GM12801 (cell line): ENCODE measurements around the gene ZC3H8.

ENCODE experiments used
- CTCF ChIP-seq: IDR thresholded peaks from one replicate; pipeline ENCODE4 v1.5.1; 2011; ENCODE audit warnings: control low read depth; ENCODE audit not compliant: insufficient read length; ENCODE audit errors: extremely low read depth

ZC3H8 gene

DNA sequence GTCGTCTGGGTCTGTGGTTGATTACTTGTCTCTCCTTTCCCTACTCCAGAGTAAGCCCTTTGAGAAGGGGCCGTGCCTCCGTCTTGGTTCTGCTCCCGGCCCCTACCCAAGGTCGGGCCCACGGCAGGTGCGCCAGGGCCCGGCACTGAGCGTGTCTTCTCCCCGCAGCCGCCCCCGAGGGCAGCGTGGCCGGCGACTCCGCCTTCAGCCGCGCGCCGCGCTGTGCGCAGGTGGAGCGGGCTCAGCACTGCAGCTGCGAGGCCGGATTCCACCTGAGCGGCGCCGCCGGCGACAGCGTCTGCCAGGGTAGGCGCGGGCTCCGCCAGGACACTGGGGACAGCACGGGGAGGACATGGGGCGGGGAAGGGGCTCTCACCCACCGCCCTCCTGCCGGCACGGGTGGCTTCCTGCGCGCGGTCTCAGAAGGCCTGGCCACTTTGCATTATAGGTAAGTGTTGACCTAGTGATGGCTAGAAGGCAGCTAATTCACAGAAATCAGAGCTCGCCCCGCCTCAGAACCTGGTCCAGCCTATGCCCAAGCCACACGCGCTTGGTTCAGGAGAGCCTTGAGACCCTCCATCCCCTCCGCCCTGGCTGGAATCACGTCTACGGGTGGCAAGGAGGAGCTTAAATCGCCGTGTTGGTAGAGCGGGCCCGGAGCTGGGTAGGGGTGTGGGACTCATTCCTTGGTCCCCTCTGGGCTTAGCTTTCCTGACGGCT is 73.1 kb downstream of the ZC3H8 start:
- TF ChIP-seq CTCF, result no peak

DNA sequence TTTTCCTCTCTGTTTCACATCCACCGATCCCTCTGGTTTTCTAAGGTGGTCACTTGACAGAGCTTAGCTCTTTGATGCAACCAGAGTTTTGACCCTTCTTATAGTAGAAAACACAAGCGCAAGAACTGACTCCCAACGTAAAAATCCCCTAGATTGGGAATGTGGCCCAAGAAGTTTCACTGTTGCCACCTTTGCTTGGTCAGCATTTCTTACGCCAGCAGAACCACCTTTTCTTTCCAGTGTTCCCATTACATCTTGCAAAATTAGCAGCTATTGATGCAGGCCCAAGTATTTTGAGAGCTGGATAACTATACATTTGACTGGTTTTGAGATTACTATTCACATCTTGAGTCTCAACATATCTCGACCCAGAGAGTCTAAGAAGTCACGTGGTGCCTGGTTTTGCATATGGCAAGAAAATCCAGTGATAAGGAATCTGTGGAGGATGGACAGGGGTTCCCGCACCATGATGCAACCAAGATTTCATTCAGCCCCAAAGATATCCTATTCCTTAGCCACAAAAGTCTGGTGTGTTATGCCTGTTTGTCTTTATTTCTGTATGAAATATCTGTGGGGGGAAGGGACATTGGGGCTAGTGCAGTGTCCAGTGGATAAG is 78.8 kb downstream of the ZC3H8 start:
- no peak for TF ChIP-seq CTCF

DNA sequence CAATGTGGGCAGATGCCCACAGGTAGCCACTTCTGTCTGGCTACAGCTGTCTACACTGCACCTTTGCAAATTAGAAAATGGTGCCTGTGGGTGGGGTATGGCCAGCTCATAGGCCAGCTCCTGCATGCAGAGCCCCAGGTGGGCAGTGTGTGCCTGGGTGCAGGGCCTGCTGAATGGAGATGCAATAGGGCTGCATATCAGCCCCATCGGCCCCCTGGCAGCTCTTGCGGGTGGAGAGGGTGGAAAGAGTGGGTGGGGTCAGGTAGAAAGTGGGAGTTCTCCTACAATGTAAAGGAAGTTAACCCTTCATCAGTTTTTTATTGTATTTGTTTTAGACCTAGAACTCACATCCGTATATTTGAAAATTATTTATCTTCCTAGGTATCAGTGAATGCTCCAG is 79.5 kb downstream of the ZC3H8 start:
- no peak for TF ChIP-seq CTCF

GRCh38 chr2:112174383-112174782 is 80.5 kb downstream of the ZC3H8 start:
- no peak for TF ChIP-seq CTCF

DNA sequence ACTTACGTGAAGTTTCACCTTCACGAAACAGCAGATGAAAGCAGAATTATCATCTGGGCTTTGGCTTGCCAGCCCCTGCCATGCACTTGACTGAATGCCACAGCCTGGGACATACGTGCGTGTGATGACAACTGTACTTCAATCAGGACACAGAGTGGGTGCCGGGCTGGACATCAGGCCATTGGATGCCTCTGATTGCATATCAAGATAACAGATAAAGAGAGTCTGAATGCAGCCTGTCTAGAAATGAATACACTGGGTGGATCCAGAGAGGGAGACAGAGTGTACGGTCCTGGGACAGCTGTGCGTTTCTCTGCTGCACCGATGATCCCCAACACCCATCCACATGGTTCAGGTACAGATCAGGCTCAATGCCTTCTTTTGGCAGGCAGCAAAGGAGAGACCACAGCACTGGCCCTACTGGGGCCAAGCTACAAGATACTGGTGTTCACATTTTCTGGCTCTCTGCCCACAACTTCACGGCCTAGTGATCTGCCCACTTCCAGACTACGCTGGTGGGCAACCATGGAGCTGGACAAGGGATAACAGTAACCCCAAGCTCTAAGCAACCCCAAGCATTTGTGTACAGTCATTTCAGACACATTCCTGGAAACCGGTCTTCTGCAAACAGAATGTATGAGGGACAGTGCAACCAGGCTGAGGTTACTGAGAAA is 81.1 kb downstream of the ZC3H8 start:
- no peak for TF ChIP-seq CTCF

DNA sequence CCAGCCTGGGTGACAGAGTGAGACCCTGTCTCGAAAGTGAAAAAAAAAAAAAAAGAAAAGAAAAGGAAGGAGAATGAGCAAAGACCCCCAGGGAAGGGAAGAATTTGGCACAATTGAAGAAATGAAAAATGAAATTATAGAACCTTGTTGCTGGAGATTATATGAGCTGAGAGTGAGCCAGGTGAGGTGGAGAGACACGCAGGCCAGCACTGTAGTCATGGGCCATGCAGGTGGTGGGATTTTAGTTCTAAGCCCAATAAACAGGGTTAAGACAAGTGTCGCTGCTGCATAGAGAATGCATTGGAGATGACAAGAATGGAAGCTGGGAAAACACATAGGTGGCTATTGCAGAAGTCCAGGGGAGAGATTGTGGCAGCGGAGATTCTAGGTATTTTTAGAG is 84.3 kb downstream of the ZC3H8 start:
- TF ChIP-seq CTCF, result no peak

DNA sequence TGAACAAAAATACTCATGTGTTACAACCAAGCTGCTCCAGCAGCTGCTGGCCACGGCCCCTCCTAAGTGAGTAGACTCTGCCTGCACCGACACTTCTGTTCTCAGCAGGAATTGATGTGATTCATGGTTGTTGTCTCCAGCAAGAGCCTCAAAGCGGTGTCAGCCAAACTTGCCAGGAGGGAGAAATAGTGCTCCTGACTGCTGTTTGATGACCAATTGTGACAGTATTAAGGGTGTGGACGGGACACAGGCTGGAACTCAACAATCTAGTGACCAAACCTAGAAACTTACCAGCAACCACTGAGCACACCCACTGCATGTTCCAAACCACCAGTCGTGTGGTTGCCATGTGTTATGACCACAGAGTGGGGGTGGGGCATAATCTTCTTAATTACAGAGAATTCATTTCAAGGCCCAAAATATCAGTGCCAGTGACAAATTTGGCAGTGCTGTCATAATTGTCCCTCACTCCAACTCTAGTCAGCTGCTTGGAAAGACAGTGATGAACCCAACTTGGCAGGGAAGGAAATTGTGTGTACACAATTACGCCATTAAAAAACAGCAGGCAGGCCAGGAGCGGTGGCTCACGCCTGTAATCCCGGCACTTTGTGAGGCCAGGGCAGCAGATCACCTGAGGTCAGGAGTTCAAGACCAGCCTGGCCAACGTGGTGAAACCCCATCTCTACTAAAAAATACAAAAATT is 86.3 kb downstream of the ZC3H8 start:
- no peak for TF ChIP-seq CTCF
